Activated CD4-positive, alpha-beta T cell treated with anti-CD3 and anti-CD28 coated beads, Interleukin-2, amount 10 ng/mL, durations not matched to agents 24 days and 14 days (primary cell): ENCODE results near the gene COX4I2. TPM values are rescaled to one million over a fixed set of nuclear protein-coding genes. Genes with fewer than 3 reads are reported as not detected.
"Not testable (repeated sequence)": the region's sequence is repeated elsewhere in the genome, so short reads cannot be mapped to it uniquely, and the experiment has no call there.

ENCODE experiments used
- DNase-seq: peaks from one replicate; pipeline ENCODE4 v3.0.0; 2022
- H3K27ac Mint-ChIP-seq: one replicate; pipeline ENCODE4 v1.8.0; 2022; ENCODE audit warnings: mild to moderate bottlenecking, mixed read lengths
- H3K27me3 Mint-ChIP-seq: one replicate; pipeline ENCODE4 v1.8.0; 2022; ENCODE audit warnings: mixed read lengths
- H3K36me3 Mint-ChIP-seq: one replicate; pipeline ENCODE4 v1.8.0; 2022; ENCODE audit warnings: low read depth, mild to moderate bottlenecking, mixed read lengths
- H3K4me1 Mint-ChIP-seq: one replicate; pipeline ENCODE4 v1.8.0; 2021; ENCODE audit warnings: mixed read lengths
- H3K4me3 Mint-ChIP-seq: one replicate; pipeline ENCODE4 v1.8.0; 2022; ENCODE audit warnings: mild to moderate bottlenecking, moderate library complexity, mixed read lengths
- H3K9me3 Mint-ChIP-seq: one replicate; pipeline ENCODE4 v1.8.0; 2021; ENCODE audit warnings: mixed read lengths
- intact Hi-C: fragments of 100-400 bp; cut with micrococcal nuclease; formaldehyde crosslinking; loops from one replicate; pipeline ENCODE4 v1.15.1; 2023
- total RNA-seq: library from RNA; stranded (reverse); gene quantifications from 2 replicates; pipeline ENCODE4 v1.2.3, GENCODE V29; 2022

The COX4I2 gene
- total RNA-seq, 1 donor from 2014 or later = not detected

- H3K4me3 Mint-ChIP-seq, H3K27me3 Mint-ChIP-seq, H3K9me3 Mint-ChIP-seq, H3K4me1 Mint-ChIP-seq, H3K27ac Mint-ChIP-seq, intact Hi-C loops, DNase-seq, H3K36me3 Mint-ChIP-seq: not testable (repeated sequence)
Observed at GRCh38 chr20:31623123-31623505, 14.6 kb upstream of the COX4I2 start.

GRCh38 chr20:31626534-31626933 is 11.2 kb upstream of the COX4I2 start:
- H3K4me3 Mint-ChIP-seq, H3K4me1 Mint-ChIP-seq, H3K27ac Mint-ChIP-seq, intact Hi-C loops, H3K9me3 Mint-ChIP-seq, DNase-seq, H3K27me3 Mint-ChIP-seq, H3K36me3 Mint-ChIP-seq: not testable (repeated sequence)

- H3K27ac Mint-ChIP-seq, H3K4me3 Mint-ChIP-seq, intact Hi-C loops, H3K36me3 Mint-ChIP-seq, H3K27me3 Mint-ChIP-seq, H3K4me1 Mint-ChIP-seq, DNase-seq, H3K9me3 Mint-ChIP-seq: not testable (repeated sequence)
Observed at GRCh38 chr20:31628057-31628456, 9.7 kb upstream of the COX4I2 start.

GRCh38 chr20:31630187-31630790 is 7.4 kb upstream of the COX4I2 start:
- H3K4me3 Mint-ChIP-seq = no peak overlapping the region
- DNase-seq = no peak
- no peak overlapping the region for H3K27ac Mint-ChIP-seq
- no peaks in the 10 kb centered on the region for H3K36me3 Mint-ChIP-seq
- H3K9me3 Mint-ChIP-seq = no peaks in the 10 kb centered on the region
- H3K4me1 Mint-ChIP-seq = no peaks in the 10 kb centered on the region
- intact Hi-C loops = no loop called here
- H3K27me3 Mint-ChIP-seq = no peaks in the 10 kb centered on the region

- Mint-ChIP-seq H3K27ac (no peak overlapping the region), H3K4me1 (no peaks in the 10 kb centered on the region), H3K4me3 (no peak overlapping the region), H3K36me3 (no peaks in the 10 kb centered on the region), H3K27me3 (no peaks in the 10 kb centered on the region), H3K9me3 (no peaks in the 10 kb centered on the region)
- intact Hi-C loops = no loop called here
- no peak for DNase-seq
Observed at GRCh38 chr20:31632548-31633338, 5.0 kb upstream of the COX4I2 start.

GRCh38 chr20:31633339-31633914 is 4.3 kb upstream of the COX4I2 start:
- H3K4me1 Mint-ChIP-seq = no peaks in the 10 kb centered on the region
- no peak for DNase-seq
- no peak overlapping the region for H3K4me3 Mint-ChIP-seq
- no peaks in the 10 kb centered on the region for H3K36me3 Mint-ChIP-seq
- no peak overlapping the region for H3K27ac Mint-ChIP-seq
- intact Hi-C loops = no loop called here
- no peaks in the 10 kb centered on the region for H3K9me3 Mint-ChIP-seq
- no peaks in the 10 kb centered on the region for H3K27me3 Mint-ChIP-seq

GRCh38 chr20:31638317-31638716 is 605 bp downstream of the COX4I2 start:
- peaks cover 7% of the 10 kb centered on the region for H3K4me1 Mint-ChIP-seq
- no peaks in the 10 kb centered on the region for H3K36me3 Mint-ChIP-seq
- H3K4me3 Mint-ChIP-seq = no peak overlapping the region
- H3K27ac Mint-ChIP-seq = no peak overlapping the region
- H3K27me3 Mint-ChIP-seq = peaks cover 7% of the 10 kb centered on the region
- H3K9me3 Mint-ChIP-seq = no peaks in the 10 kb centered on the region
- intact Hi-C loops = no loop called here
- DNase-seq = no peak

GRCh38 chr20:31638816-31639215 is 1.1 kb downstream of the COX4I2 start:
- no peak overlapping the region for H3K4me3 Mint-ChIP-seq
- H3K36me3 Mint-ChIP-seq = no peaks in the 10 kb centered on the region
- no peak for DNase-seq
- H3K27me3 Mint-ChIP-seq = peaks cover 7% of the 10 kb centered on the region
- peaks cover 7% of the 10 kb centered on the region for H3K4me1 Mint-ChIP-seq
- H3K9me3 Mint-ChIP-seq = no peaks in the 10 kb centered on the region
- no peak overlapping the region for H3K27ac Mint-ChIP-seq
- intact Hi-C loops = no loop called here

- H3K27ac Mint-ChIP-seq = no peak overlapping the region
- no peaks in the 10 kb centered on the region for H3K9me3 Mint-ChIP-seq
- no peak for DNase-seq
- no peaks in the 10 kb centered on the region for H3K36me3 Mint-ChIP-seq
- H3K27me3 Mint-ChIP-seq = peaks cover 7% of the 10 kb centered on the region
- peaks cover 7% of the 10 kb centered on the region for H3K4me1 Mint-ChIP-seq
- H3K4me3 Mint-ChIP-seq = no peak overlapping the region
- intact Hi-C loops = no loop called here
Observed at GRCh38 chr20:31640259-31640658, 2.5 kb downstream of the COX4I2 start.

- H3K36me3 Mint-ChIP-seq = no peaks in the 10 kb centered on the region
- peaks cover 7% of the 10 kb centered on the region for H3K4me1 Mint-ChIP-seq
- no peak for DNase-seq
- H3K27ac Mint-ChIP-seq = no peak overlapping the region
- peaks cover 9% of the 10 kb centered on the region for H3K27me3 Mint-ChIP-seq
- H3K4me3 Mint-ChIP-seq = no peak overlapping the region
- H3K9me3 Mint-ChIP-seq = no peaks in the 10 kb centered on the region
- intact Hi-C loops = no loop called here
Observed at GRCh38 chr20:31641391-31641790, 3.7 kb downstream of the COX4I2 start.

- no peak overlapping the region for H3K27ac Mint-ChIP-seq
- no peaks in the 10 kb centered on the region for H3K9me3 Mint-ChIP-seq
- no peak for DNase-seq
- no peak overlapping the region for H3K4me3 Mint-ChIP-seq
- intact Hi-C loops = no loop called here
- H3K36me3 Mint-ChIP-seq = no peaks in the 10 kb centered on the region
- peaks cover 7% of the 10 kb centered on the region for H3K4me1 Mint-ChIP-seq
- peaks cover 9% of the 10 kb centered on the region for H3K27me3 Mint-ChIP-seq
Observed at GRCh38 chr20:31642837-31643236, 5.1 kb downstream of the COX4I2 start.

- Mint-ChIP-seq H3K4me1 (peaks cover 7% of the 10 kb centered on the region), H3K9me3 (no peaks in the 10 kb centered on the region), H3K27me3 (peaks cover 9% of the 10 kb centered on the region), H3K4me3 (no peak overlapping the region), H3K36me3 (no peaks in the 10 kb centered on the region), H3K27ac (no peak overlapping the region)
- no peak for DNase-seq
- intact Hi-C loops = no loop called here
Observed at GRCh38 chr20:31643522-31643921, 5.8 kb downstream of the COX4I2 start.

- intact Hi-C loops = no loop called here
- no peak overlapping the region for H3K27ac Mint-ChIP-seq
Observed at GRCh38 chr20:31644701-31645100, 7.0 kb downstream of the COX4I2 start.

GRCh38 chr20:31648104-31648503 is 10.4 kb downstream of the COX4I2 start:
- DNase-seq, H3K4me3 Mint-ChIP-seq, H3K9me3 Mint-ChIP-seq, intact Hi-C loops, H3K27ac Mint-ChIP-seq, H3K27me3 Mint-ChIP-seq, H3K4me1 Mint-ChIP-seq, H3K36me3 Mint-ChIP-seq: not testable (repeated sequence)

More at GRCh38 chr20:31644701-31645100, 7.0 kb downstream of the COX4I2 start:
- H3K36me3 Mint-ChIP-seq = no peaks in the 10 kb centered on the region
- no peaks in the 10 kb centered on the region for H3K9me3 Mint-ChIP-seq
- H3K4me1 Mint-ChIP-seq = peaks cover 7% of the 10 kb centered on the region
- DNase-seq = no peak
- H3K27me3 Mint-ChIP-seq = peaks cover 9% of the 10 kb centered on the region
- H3K4me3 Mint-ChIP-seq = no peak overlapping the region
